ENCODE results near the gene LIPC.

DNA sequence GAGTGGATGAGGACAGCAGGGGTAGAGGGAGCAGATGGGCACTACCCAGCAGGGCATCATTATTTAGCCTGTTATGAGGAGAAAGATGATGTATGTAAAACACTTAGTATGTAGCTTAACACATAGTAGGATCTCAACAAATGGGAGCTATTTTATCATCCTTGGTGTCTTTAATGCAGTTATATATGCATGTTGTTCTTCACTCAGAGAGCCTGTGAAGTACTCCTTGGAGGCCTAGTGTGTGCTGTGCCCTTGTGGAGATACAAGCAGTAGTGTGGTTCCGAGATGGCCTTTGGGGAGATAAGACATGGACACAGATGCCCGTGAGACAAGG, 124.2 kb downstream of the LIPC start:
- no peak for TF ChIP-seq EP300 (IDR thresholded peaks at IDR 0.05; ENCODE audit: borderline replicate concordance)
- TF ChIP-seq TAF1 (IDR thresholded peaks at IDR 0.05; ENCODE audit: low read depth), result no peak
- no peak for TF ChIP-seq RAD21 (IDR thresholded peaks at IDR 0.05; ENCODE audit: low read depth)
- TF ChIP-seq, protein P1, sequence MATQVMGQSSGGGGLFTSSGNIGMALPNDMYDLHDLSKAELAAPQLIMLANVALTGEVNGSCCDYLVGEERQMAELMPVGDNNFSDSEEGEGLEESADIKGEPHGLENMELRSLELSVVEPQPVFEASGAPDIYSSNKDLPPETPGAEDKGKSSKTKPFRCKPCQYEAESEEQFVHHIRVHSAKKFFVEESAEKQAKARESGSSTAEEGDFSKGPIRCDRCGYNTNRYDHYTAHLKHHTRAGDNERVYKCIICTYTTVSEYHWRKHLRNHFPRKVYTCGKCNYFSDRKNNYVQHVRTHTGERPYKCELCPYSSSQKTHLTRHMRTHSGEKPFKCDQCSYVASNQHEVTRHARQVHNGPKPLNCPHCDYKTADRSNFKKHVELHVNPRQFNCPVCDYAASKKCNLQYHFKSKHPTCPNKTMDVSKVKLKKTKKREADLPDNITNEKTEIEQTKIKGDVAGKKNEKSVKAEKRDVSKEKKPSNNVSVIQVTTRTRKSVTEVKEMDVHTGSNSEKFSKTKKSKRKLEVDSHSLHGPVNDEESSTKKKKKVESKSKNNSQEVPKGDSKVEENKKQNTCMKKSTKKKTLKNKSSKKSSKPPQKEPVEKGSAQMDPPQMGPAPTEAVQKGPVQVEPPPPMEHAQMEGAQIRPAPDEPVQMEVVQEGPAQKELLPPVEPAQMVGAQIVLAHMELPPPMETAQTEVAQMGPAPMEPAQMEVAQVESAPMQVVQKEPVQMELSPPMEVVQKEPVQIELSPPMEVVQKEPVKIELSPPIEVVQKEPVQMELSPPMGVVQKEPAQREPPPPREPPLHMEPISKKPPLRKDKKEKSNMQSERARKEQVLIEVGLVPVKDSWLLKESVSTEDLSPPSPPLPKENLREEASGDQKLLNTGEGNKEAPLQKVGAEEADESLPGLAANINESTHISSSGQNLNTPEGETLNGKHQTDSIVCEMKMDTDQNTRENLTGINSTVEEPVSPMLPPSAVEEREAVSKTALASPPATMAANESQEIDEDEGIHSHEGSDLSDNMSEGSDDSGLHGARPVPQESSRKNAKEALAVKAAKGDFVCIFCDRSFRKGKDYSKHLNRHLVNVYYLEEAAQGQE (IDR thresholded peaks at IDR 0.05; ENCODE audit: low read depth), result no peak
- TF ChIP-seq CREB1 (IDR thresholded peaks at IDR 0.05; ENCODE audit: low read depth), result no peak
- TF ChIP-seq TCF12 (IDR thresholded peaks at IDR 0.05; ENCODE audit: low read depth), result no peak
- no peak for TF ChIP-seq YY1 (IDR thresholded peaks at IDR 0.05; ENCODE audit: low read depth)
- TF ChIP-seq ZBTB7A (IDR thresholded peaks at IDR 0.05; ENCODE audit: low read depth), result no peak
- TF ChIP-seq, protein P2, sequence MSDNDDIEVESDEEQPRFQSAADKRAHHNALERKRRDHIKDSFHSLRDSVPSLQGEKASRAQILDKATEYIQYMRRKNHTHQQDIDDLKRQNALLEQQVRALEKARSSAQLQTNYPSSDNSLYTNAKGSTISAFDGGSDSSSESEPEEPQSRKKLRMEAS (IDR thresholded peaks at IDR 0.05), result no peak
- no peak for TF ChIP-seq CEBPB (IDR thresholded peaks at IDR 0.05)
- no peak for TF ChIP-seq EGR1 (IDR thresholded peaks at IDR 0.05)
- no peak for TF ChIP-seq TEAD4 (IDR thresholded peaks at IDR 0.05)
